B cell (primary cell): ENCODE measurements around the gene FANCI. TPM values are rescaled to one million over a fixed set of nuclear protein-coding genes. Genes with fewer than 3 reads are reported as not detected.

Source experiments
- ATAC-seq: fragments of 200-7000 bp; cut with Tn5 transposase; one replicate; pipeline ENCODE4 v1.10.0; 2021; ENCODE audit warnings: low read depth, mild to moderate bottlenecking, moderate number of reproducible peaks, moderate library complexity
- CTCF ChIA-PET: fragments of 350-600 bp; sonication (Branson Sonifier 250); formaldehyde crosslinking; loops from one replicate; lab custom pipeline; 2021; ENCODE audit warnings: antibody characterized with exemption, inconsistent platforms; lab: Charles Lee
- POLR2A ChIA-PET: fragments of 350-600 bp; sonication (Branson Sonifier 250); formaldehyde crosslinking; loops from one replicate; lab custom pipeline; 2021; ENCODE audit warnings: antibody characterized with exemption; lab: Charles Lee
- DNase-seq: peaks from one replicate; pipeline ENCODE4 v3.0.0; 2013
- H2AFZ ChIP-seq: 2 replicates; pipeline ENCODE4 v1.6.1; 2012; ENCODE audit warnings: mild to moderate bottlenecking, low read depth, low read length; ENCODE audit not compliant: insufficient read depth, poor library complexity, severe bottlenecking
- H3K27ac ChIP-seq, 2 donors: 1 replicate in 1 of 2; 2 replicates in 1 of 2; pipeline ENCODE4 v1.5.1; 2012 to 2013; ENCODE audit warnings: low read length in 2 of 2, mild to moderate bottlenecking in 2 of 2, moderate library complexity in 1 of 2
- H3K27me3 ChIP-seq, 4 experiments: fragments of 200-600 bp in 1 of 4; sonication (generic) in 1 of 4; replicated peaks in 1 of 4; 1 replicate in 2 of 4; 2 replicates in 2 of 4; pipeline versions ENCODE4 v1.6.1 to v1.7.0; 2013 to 2016; ENCODE audit warnings: low read length in 3 of 4, mild to moderate bottlenecking in 2 of 4, mixed read lengths in 1 of 4, moderate library complexity in 1 of 4; ENCODE audit not compliant: insufficient read depth in 4 of 4, control insufficient read depth in 3 of 4; ENCODE audit errors: control extremely low read depth in 1 of 4
- H3K36me3 ChIP-seq, 2 experiments: replicated peaks in 1 of 2; 1 replicate in 1 of 2; 2 replicates in 1 of 2; pipeline versions ENCODE4 v1.6.1 to v1.7.1; 2013; ENCODE audit warnings: low read length in 1 of 2; ENCODE audit not compliant: insufficient read depth in 2 of 2, control insufficient read depth in 1 of 2; ENCODE audit errors: control extremely low read depth in 1 of 2, extremely low read depth in 1 of 2
- H3K4me1 ChIP-seq, 2 donors: fragments of 200-600 bp in 1 of 2; sonication (generic) in 1 of 2; 1 replicate in 1 of 2; 2 replicates in 1 of 2; pipeline versions ENCODE4 v1.5.1 to v1.6.1; 2013 to 2017; ENCODE audit warnings: low read length in 2 of 2; ENCODE audit not compliant: control insufficient read depth in 2 of 2, insufficient read depth in 2 of 2
- H3K4me2 ChIP-seq: replicated peaks from 2 replicates; pipeline ENCODE3; 2012; ENCODE audit warnings: mild to moderate bottlenecking, low read depth, low read length; ENCODE audit not compliant: poor library complexity, severe bottlenecking
- H3K4me3 ChIP-seq, 5 experiments: fragments of 200-600 bp in 1 of 5; sonication (generic) in 1 of 5; 1 replicate in 3 of 5; 2 replicates in 2 of 5; pipeline versions ENCODE4 v1.5.1 to v1.7.0; 2011 to 2016; ENCODE audit warnings: low read length in 4 of 5, mild to moderate bottlenecking in 4 of 5, low read depth in 2 of 5, control low read depth in 1 of 5, moderate library complexity in 1 of 5; ENCODE audit not compliant: insufficient read depth in 1 of 5; ENCODE audit errors: control extremely low read depth in 1 of 5, extremely low read depth in 1 of 5
- H3K79me2 ChIP-seq: fragments of 200-600 bp; sonication (generic); one replicate; pipeline ENCODE4 v1.6.0; 2016; ENCODE audit warnings: low read length; ENCODE audit not compliant: control insufficient read depth, insufficient read depth
- H3K9ac ChIP-seq: fragments of 200-600 bp; sonication (generic); 2 replicates; pipeline ENCODE4 v1.6.1; 2017; ENCODE audit warnings: mild to moderate bottlenecking, low read length, moderate library complexity
- H3K9me3 ChIP-seq, 3 donors: one replicate each; pipeline versions ENCODE4 v1.6.1 to v1.7.1; 2013; ENCODE audit warnings: low read length in 2 of 3; ENCODE audit not compliant: control insufficient read depth in 2 of 3, insufficient read depth in 1 of 3; ENCODE audit errors: control extremely low read depth in 1 of 3
- H4K20me1 ChIP-seq: 2 replicates; pipeline ENCODE4 v1.6.0; 2012; ENCODE audit warnings: mild to moderate bottlenecking, low read length; ENCODE audit not compliant: insufficient read depth, control insufficient read depth, poor library complexity, severe bottlenecking
- H3K27ac Mint-ChIP-seq: one replicate; pipeline ENCODE4 v1.8.0; 2021; ENCODE audit warnings: mixed read lengths
- H3K27me3 Mint-ChIP-seq: one replicate; pipeline ENCODE4 v1.8.0; 2021; ENCODE audit warnings: mixed read lengths
- H3K4me1 Mint-ChIP-seq: one replicate; pipeline ENCODE4 v1.8.0; 2021; ENCODE audit warnings: mixed read lengths
- H3K4me3 Mint-ChIP-seq: one replicate; pipeline ENCODE4 v1.8.0; 2021; ENCODE audit warnings: mixed read lengths
- H3K9me3 Mint-ChIP-seq: one replicate; pipeline ENCODE4 v1.8.0; 2022; ENCODE audit warnings: mixed read lengths; ENCODE audit not compliant: insufficient read depth
- EZH2 ChIP-seq: IDR thresholded peaks from 2 replicates; pipeline ENCODE4 v1.6.1; 2012; ENCODE audit warnings: borderline replicate concordance, low read depth, mild to moderate bottlenecking, moderate library complexity, low read length; ENCODE audit not compliant: insufficient read depth, poor library complexity, severe bottlenecking
- WGBS: methylation state at CpG from one replicate; pipeline ENCODE4 v1.1.5; 2013; ENCODE audit warnings: missing lambda C conversion rate; ENCODE audit not compliant: insufficient coverage; 5-methylcytosine and 5-hydroxymethylcytosine counted together
- intact Hi-C: fragments of 100-400 bp; cut with micrococcal nuclease; formaldehyde crosslinking; loops from one replicate; pipeline ENCODE4 v1.10.0; 2022
- polyA plus RNA-seq: library from polyadenylated mRNA; depleted of rRNA; stranded (reverse); fragments of >200 nt; gene quantifications from 2 replicates; pipeline ENCODE4 v1.2.3, GENCODE V29; 2012
- total RNA-seq, 2 donors: library from RNA; stranded (reverse); fragments of 120-200 nt in 1 of 2; gene quantifications; 1 replicate in 1 of 2; 2 replicates in 1 of 2; pipeline versions ENCODE4 v1.2.3 to v1.2.4, GENCODE V29; 2013 to 2022
- TF ChIP-seq, protein P1 (sequence below): fragments of 200-600 bp; IDR thresholded peaks from one replicate; pipeline ENCODE4 v1.8.0; 2022; ENCODE audit warnings: antibody characterized with exemption, mild to moderate bottlenecking

FANCI gene
- total and polyA plus RNA-seq, 2 donors (not counting 1 experiment from before 2014, with no cell fraction given): 2.7 to 14.2 TPM

DNA sequence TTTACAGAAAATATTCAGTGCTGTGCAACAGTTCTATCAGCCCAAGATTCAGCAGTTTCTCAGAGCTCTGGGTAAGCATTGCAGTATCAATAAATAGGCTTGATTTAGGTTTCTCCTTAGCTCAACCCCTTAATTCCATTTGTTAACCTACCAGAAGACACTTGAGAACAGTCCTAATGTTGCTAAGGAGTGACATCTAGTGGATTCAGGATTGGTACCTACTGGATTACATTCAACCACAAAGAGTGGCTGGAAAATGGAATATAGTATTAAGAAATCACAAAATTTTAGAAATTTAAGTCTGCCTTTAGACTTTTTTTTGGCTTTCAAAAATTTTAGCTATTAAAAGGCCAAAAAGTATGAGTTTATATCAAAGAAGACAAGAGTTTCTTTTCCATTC is 56.1 kb downstream of the FANCI start:
- ATAC-seq (no peak), DNase-seq (no peak)
- peaks cover 0 to 4% (median 1%) of the 10 kb centered on the region in 3 donors for H3K9me3 ChIP-seq
- ChIA-PET CTCF (interaction anchor here (1.7 kb wide), 1 partner anchor 93 kb away, joined by 8 read pairs; no protein-coding TSS in a partner anchor), POLR2A (no interaction called here)
- Mint-ChIP-seq H3K4me1 (no peaks in the 10 kb centered on the region), H3K4me3 (no peak overlapping the region), H3K9me3 (no peaks in the 10 kb centered on the region), H3K27ac (no peak overlapping the region), H3K27me3 (no peaks in the 10 kb centered on the region)
- H3K4me1 ChIP-seq: no peaks in the 10 kb centered on the region
- no peak overlapping the region for H3K27ac ChIP-seq
- no peaks in the 10 kb centered on the region for H4K20me1 ChIP-seq
- no peak overlapping the region for H3K4me2 ChIP-seq
- no peak overlapping the region for H2AFZ ChIP-seq
- H3K36me3 ChIP-seq: peaks cover 0 to 2% of the 10 kb centered on the region in 2 experiments
- no peaks in the 10 kb centered on the region for H3K27me3 ChIP-seq
- no peaks in the 10 kb centered on the region for H3K79me2 ChIP-seq
- intact Hi-C loops: no loop called here
- TF ChIP-seq EZH2: no peak
- TF ChIP-seq, protein P1, sequence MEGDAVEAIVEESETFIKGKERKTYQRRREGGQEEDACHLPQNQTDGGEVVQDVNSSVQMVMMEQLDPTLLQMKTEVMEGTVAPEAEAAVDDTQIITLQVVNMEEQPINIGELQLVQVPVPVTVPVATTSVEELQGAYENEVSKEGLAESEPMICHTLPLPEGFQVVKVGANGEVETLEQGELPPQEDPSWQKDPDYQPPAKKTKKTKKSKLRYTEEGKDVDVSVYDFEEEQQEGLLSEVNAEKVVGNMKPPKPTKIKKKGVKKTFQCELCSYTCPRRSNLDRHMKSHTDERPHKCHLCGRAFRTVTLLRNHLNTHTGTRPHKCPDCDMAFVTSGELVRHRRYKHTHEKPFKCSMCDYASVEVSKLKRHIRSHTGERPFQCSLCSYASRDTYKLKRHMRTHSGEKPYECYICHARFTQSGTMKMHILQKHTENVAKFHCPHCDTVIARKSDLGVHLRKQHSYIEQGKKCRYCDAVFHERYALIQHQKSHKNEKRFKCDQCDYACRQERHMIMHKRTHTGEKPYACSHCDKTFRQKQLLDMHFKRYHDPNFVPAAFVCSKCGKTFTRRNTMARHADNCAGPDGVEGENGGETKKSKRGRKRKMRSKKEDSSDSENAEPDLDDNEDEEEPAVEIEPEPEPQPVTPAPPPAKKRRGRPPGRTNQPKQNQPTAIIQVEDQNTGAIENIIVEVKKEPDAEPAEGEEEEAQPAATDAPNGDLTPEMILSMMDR: no peak
- H3K9ac ChIP-seq: no peak overlapping the region
- no peak overlapping the region for H3K4me3 ChIP-seq

DNA sequence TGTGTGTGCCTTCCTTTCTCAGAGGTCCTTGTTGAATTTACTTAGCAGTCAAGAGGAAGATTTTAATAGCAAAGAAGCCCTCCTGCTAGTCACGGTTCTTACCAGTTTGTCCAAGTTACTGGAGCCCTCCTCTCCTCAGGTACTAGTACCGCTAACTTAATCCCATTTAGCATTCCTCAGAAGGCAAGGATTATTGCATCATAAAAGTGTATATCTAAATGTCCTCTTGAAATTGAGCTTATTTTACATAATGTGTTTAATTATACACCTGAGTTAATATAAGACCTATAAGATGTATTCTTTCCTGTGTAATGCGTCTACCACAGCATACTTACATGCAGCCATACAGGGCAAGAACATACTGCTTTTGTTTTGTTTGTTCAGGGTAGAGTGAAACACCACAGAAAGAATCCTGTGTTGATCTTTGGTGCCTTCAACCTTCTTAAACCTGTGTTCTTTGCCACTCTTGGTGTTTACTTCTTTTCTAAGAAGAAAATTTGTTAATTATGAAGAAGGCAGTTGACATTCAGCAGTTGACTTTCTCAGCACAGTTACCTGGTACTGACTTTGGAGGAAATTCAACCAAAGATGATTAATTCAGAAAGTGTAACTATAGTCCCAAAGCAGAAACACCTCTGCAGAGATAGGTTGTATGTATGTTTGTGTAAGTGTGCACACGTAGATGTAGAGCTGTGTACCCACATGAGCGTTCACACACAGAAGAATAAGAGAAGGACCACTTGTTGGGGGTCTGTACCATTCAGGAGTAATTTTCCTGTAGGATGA is 57.7 kb downstream of the FANCI start:
- peaks cover 0 to 5% of the 10 kb centered on the region in 2 experiments for H3K36me3 ChIP-seq
- no peaks in the 10 kb centered on the region for H3K27me3 Mint-ChIP-seq
- no peak for ATAC-seq
- no peak overlapping the region for H3K27ac Mint-ChIP-seq
- WGBS: no CpG with 5 or more reads among the region's 5 CpGs
- no peak overlapping the region for H3K9ac ChIP-seq
- H3K9me3 Mint-ChIP-seq: no peaks in the 10 kb centered on the region
- H3K4me3 ChIP-seq: no peak overlapping the region
- no peak overlapping the region for H3K4me3 Mint-ChIP-seq
- no peaks in the 10 kb centered on the region for H3K27me3 ChIP-seq
- TF ChIP-seq EZH2: no peak
- TF ChIP-seq, protein P1: no peak
- no peak overlapping the region for H2AFZ ChIP-seq
- H3K4me1 ChIP-seq: no peaks in the 10 kb centered on the region
- H3K79me2 ChIP-seq: no peaks in the 10 kb centered on the region
- H3K4me2 ChIP-seq: no peak overlapping the region
- intact Hi-C loops: no loop called here
- H3K27ac ChIP-seq: no peak overlapping the region
- POLR2A ChIA-PET: no interaction called here
- no peaks in the 10 kb centered on the region for H3K4me1 Mint-ChIP-seq
- CTCF ChIA-PET: interaction anchor here (1.3 to 1.7 kb wide), 2 partner anchors 95 to 129 kb away, joined by 4 to 8 read pairs; no protein-coding TSS in a partner anchor
- no peaks in the 10 kb centered on the region for H4K20me1 ChIP-seq
- H3K9me3 ChIP-seq: peaks cover 0 to 4% (median 1%) of the 10 kb centered on the region in 3 donors
- DNase-seq: no peak
